Stomach (tissue), 19 donors: ENCODE data around the gene ZFHX2. TPM values are rescaled to one million over a fixed set of nuclear protein-coding genes. Genes with fewer than 3 reads are reported as not detected.
"Not testable (repeated sequence)": the region's sequence is repeated elsewhere in the genome, so short reads cannot be mapped to it uniquely, and the experiment has no call there.

ENCODE experiments used
- DNase-seq, 2 donors: peaks; one replicate each; pipeline versions ENCODE4 v3.0.0 to v3.0.0-alpha.2; 2013 to 2019
- H3K27ac ChIP-seq, 5 donors: fragments of 200-600 bp in 4 of 5; sonication (generic) in 4 of 5; one replicate each; pipeline ENCODE4 v1.5.1; 2013 to 2019; ENCODE audit warnings: mild to moderate bottlenecking in 1 of 5, moderate library complexity in 1 of 5
- H3K27me3 ChIP-seq, 3 donors: fragments of 200-600 bp; sonication (generic); one replicate each; pipeline ENCODE4 v1.5.1; 2017 to 2019; ENCODE audit warnings: mixed run types in 1 of 3
- H3K36me3 ChIP-seq, 4 donors: fragments of 200-600 bp; sonication (generic); 1 replicate in 3 of 4; 2 replicates in 1 of 4; pipeline ENCODE4 v1.5.1; 2016 to 2019
- H3K4me1 ChIP-seq, 4 donors: fragments of 200-600 bp; sonication (generic); one replicate each; pipeline ENCODE4 v1.5.1; 2016 to 2019
- H3K4me3 ChIP-seq, 4 donors: fragments of 200-600 bp; sonication (generic) in 3 of 4; one replicate each; pipeline ENCODE4 v1.5.1; 2016 to 2019; ENCODE audit warnings: mild to moderate bottlenecking in 1 of 4
- H3K9me3 ChIP-seq, 4 donors: fragments of 200-600 bp; sonication (generic); one replicate each; pipeline ENCODE4 v1.5.1; 2016 to 2019
- EP300 ChIP-seq: sonication (generic); formaldehyde crosslinking; IDR thresholded peaks from one replicate; pipeline ENCODE4 v1.6.1; 2017; ENCODE audit warnings: antibody characterized with exemption
- POLR2A ChIP-seq, 4 donors: fragments of 450-650 bp; IDR thresholded peaks; one replicate each; pipeline ENCODE4 v1.6.1; 2016; ENCODE audit warnings: antibody characterized with exemption in 4 of 4, control low read depth in 2 of 4, mild to moderate bottlenecking in 1 of 4, moderate library complexity in 1 of 4
- POLR2AphosphoS5 ChIP-seq, 3 donors: sonication (generic); formaldehyde crosslinking; IDR thresholded peaks; one replicate each; pipeline ENCODE4 v1.6.1; 2016; ENCODE audit warnings: antibody characterized with exemption in 3 of 3
- WGBS, 5 donors: extraction: QIAGEN DNeasy Blood & Tissue Kit in 3 of 5; methylation state at CpG; one replicate each; pipeline versions ENCODE4 v1.1.5 to v1.1.7; 2013 to 2018; 5-methylcytosine and 5-hydroxymethylcytosine counted together
- intact Hi-C: fragments of 100-400 bp; cut with DNase I; formaldehyde crosslinking; loops from one replicate; pipeline ENCODE4 v1.15.1; 2023; ENCODE audit warnings: low total_unique reads
- long read RNA-seq, 10 donors: transcript quantifications; one replicate each; lab custom pipeline, GENCODE V29; 2026
- polyA plus RNA-seq, 3 donors: library from polyadenylated mRNA; stranded (reverse); fragments of 200-250 nt; gene quantifications; one replicate each; pipeline ENCODE4 v1.2.3, GENCODE V29; 2013
- total RNA-seq, 5 donors: library from RNA; depleted of rRNA; stranded (reverse); fragments of >200 nt; gene quantifications; one replicate each; pipeline versions ENCODE4 v1.1.0 to v1.2.3, GENCODE V29; 2014 to 2016
- TF ChIP-seq, protein P1 (sequence below), 7 experiments: fragments of 450-650 bp in 4 of 7; fragments of 200-600 bp in 3 of 7; sonication (generic) in 3 of 7; IDR thresholded peaks; one replicate each; pipeline ENCODE4 v1.5.1; 2016 to 2019; ENCODE audit warnings: antibody characterized with exemption in 7 of 7, control low read depth in 2 of 7, mild to moderate bottlenecking in 1 of 7
- donor health status: healthy with polysubstance abuse.
- donor health status: Bipolar disorder and iron deficiency.
- donor health status: healthy.

ZFHX2 gene
- total RNA-seq (1 to 10 TPM in 1 of 5 donors, under 1 TPM in 4; under 0.01 to 2.9 (median 0.43) TPM), polyA plus RNA-seq (1 to 10 TPM in 1 of 3 donors, under 1 TPM in 1, not detected in 1; 0.68 to 1.1 TPM)
- long read RNA-seq, donor 1 = 0 reads
- long read RNA-seq, donor 2 = 0 reads
- long read RNA-seq, donor 3 = 0 reads
- long read RNA-seq, donor 4 = 0 reads
- long read RNA-seq, donor 5 = 0 reads
- long read RNA-seq, donor 6, partial matches to known transcripts = 13 of 21 reads
- long read RNA-seq, donor 6, other reads (novel, unspliced or antisense) = 7 of 21 reads
- long read RNA-seq, donor 7 = 0 reads
- long read RNA-seq, donor 8 = 0 reads
- long read RNA-seq, donor 9 = 0 reads
- long read RNA-seq, donor 10 = 0 reads

DNA sequence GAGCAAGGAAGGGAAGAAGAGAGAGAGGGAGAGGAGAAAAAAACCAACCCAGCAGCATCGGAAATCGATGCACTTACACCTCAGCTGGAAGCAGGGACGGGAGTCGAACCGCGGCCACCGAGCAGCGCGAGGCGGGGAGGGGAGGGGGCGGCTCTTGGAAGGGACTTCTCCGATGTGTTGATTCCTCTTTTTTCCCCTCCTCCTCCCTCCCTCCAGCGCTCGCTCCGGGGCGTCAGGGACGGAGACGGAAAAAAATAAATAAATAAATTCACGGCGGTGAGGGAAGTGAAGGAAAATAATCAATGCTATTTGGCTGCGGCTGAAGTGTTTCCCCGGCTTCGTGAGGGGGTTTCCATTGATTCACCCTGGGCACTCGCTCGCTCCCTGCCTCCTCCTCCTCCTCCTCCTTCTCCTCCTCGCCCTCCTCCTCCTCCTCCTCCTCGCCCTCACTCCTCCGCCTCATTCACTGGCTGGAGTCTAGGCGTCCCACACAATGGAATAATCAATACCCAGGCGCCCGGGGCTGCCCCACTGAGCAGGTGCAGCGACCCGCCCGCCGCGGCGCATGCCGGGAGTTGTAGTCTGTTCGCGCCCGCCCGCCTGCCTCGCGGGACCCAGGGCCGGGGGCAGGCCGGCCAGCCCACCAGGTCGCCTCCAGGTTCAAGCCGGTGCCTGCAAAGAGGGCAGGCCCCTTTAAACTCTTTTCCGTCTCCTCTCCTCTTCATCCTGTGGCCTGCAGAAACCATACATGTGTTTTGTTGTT lies at the start of gene ZFHX2:
Gene ZFHX2, minus strand, starts transcription at position 500 of the 763 bp plus-strand sequence. CDS start 16,440 bp downstream, outside the sequence.
- H3K27ac ChIP-seq = peak within 1 kb of the TSS; percentile 22 to 74 (median 60)
- peaks cover 0 to 13% (median 0%) of the 10 kb centered on the region in 3 donors for H3K27me3 ChIP-seq
- no peaks in the 10 kb centered on the region for H3K9me3 ChIP-seq
- H3K36me3 ChIP-seq = no peaks in the 10 kb centered on the region
- TF ChIP-seq POLR2AphosphoS5 (IDR thresholded peaks at IDR 0.05) (peak in 2 of 3 donors; percentile 32 to 54), POLR2A (IDR thresholded peaks at IDR 0.05) (no peak)
- 0 to 1% (median 1%) methylated on average over 43 to 49 of the region's 49 CpGs for WGBS, 5 donors
- peak; percentile 87 to 93 for DNase-seq
- H3K4me1 ChIP-seq = peaks cover 14 to 30% (median 26%) of the 10 kb centered on the region in 4 donors
- intact Hi-C loops = no loop called here
- peak within 1 kb of the TSS; percentile 60 to 80 (median 70) for H3K4me3 ChIP-seq

GRCh38 chr14:23600806-23601205 lies 49.2 kb upstream of the ZFHX2 start:
- 94 to 100% (median 100%) methylated on average over 1 of the region's 1 CpG for WGBS, 5 donors
- DNase-seq = no peak
- H3K27me3 ChIP-seq = no peaks in the 10 kb centered on the region
- H3K9me3 ChIP-seq = peaks cover 0 to 7% (median 0%) of the 10 kb centered on the region in 4 donors
- H3K36me3 ChIP-seq = no peaks in the 10 kb centered on the region
- intact Hi-C loops = no loop called here
- no peak overlapping the region for H3K4me3 ChIP-seq
- no peak overlapping the region for H3K27ac ChIP-seq
- TF ChIP-seq EP300 (no peak), POLR2A (IDR thresholded peaks at IDR 0.05) (no peak), POLR2AphosphoS5 (IDR thresholded peaks at IDR 0.05) (no peak)
- TF ChIP-seq, protein P1, sequence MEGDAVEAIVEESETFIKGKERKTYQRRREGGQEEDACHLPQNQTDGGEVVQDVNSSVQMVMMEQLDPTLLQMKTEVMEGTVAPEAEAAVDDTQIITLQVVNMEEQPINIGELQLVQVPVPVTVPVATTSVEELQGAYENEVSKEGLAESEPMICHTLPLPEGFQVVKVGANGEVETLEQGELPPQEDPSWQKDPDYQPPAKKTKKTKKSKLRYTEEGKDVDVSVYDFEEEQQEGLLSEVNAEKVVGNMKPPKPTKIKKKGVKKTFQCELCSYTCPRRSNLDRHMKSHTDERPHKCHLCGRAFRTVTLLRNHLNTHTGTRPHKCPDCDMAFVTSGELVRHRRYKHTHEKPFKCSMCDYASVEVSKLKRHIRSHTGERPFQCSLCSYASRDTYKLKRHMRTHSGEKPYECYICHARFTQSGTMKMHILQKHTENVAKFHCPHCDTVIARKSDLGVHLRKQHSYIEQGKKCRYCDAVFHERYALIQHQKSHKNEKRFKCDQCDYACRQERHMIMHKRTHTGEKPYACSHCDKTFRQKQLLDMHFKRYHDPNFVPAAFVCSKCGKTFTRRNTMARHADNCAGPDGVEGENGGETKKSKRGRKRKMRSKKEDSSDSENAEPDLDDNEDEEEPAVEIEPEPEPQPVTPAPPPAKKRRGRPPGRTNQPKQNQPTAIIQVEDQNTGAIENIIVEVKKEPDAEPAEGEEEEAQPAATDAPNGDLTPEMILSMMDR (IDR thresholded peaks at IDR 0.05) = no peak
- H3K4me1 ChIP-seq = no peaks in the 10 kb centered on the region

DNA sequence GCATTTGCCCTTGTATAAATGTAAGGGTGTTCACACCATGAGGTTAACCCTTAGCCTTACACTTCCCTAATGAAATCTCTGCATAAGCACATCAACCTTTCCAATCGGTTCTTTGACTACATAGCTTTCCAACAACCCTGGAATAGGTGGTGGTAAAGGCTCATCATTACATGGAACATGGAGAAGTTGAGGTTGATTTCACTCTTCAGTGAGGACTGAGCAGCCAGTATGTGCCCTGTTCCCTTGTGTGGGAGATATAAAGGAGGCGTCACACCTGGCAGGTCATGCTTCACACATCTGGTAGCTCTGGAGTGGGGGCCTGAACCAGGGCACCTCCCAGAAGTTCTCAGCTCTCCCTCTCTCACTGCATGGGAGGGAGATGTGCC lies 48.8 kb upstream of the ZFHX2 start:
- Histone ChIP-seq H3K27ac (no peak overlapping the region), H3K4me3 (no peak overlapping the region), H3K27me3 (no peaks in the 10 kb centered on the region), H3K36me3 (no peaks in the 10 kb centered on the region), H3K4me1 (no peaks in the 10 kb centered on the region), H3K9me3 (peaks cover 0 to 7% (median 0%) of the 10 kb centered on the region in 4 donors)
- intact Hi-C loops = no loop called here
- TF ChIP-seq EP300 = no peak
- TF ChIP-seq POLR2A (IDR thresholded peaks at IDR 0.05) = no peak
- no peak for TF ChIP-seq POLR2AphosphoS5 (IDR thresholded peaks at IDR 0.05)
- TF ChIP-seq, protein P1 (IDR thresholded peaks at IDR 0.05) = no peak
- WGBS, 5 donors = 45 to 94% (median 83%) methylated on average over 2 of the region's 2 CpGs
- DNase-seq = no peak

- H3K27ac ChIP-seq, H3K27me3 ChIP-seq, intact Hi-C loops, H3K4me3 ChIP-seq, H3K4me1 ChIP-seq, H3K9me3 ChIP-seq, H3K36me3 ChIP-seq, DNase-seq: not testable (repeated sequence)
- WGBS, 5 donors = 79 to 92% (median 88%) methylated on average over 3 of the region's 3 CpGs
Measured at GRCh38 chr14:23594191-23594590, 42.6 kb upstream of the ZFHX2 start.

DNA sequence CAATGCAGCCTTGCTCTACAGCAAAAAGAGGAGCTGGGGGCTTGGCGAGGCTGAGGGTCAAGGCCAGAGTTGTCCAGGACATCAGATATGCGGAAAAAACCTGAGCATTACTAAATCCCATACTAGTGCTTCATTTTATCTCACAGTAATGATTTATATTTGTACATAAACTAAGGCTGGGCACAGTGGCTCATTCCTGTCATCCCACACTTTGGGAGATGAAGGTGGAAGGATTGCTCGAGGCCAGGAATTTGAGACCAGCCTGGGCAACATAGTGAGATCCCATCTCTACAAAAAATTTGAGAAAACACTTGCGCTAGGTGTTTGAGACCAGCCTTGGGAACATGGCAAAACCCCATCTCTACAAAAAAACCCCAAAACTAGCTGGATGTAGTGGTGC lies 38.6 kb upstream of the ZFHX2 start:
- no peaks in the 10 kb centered on the region for H3K36me3 ChIP-seq
- H3K4me3 ChIP-seq = no peak overlapping the region
- H3K4me1 ChIP-seq = peaks cover 5 to 13% (median 9%) of the 10 kb centered on the region in 4 donors
- no peaks in the 10 kb centered on the region for H3K9me3 ChIP-seq
- H3K27ac ChIP-seq = no peak overlapping the region
- intact Hi-C loops = no loop called here
- DNase-seq = no peak
- peaks cover 0 to 2% (median 0%) of the 10 kb centered on the region in 3 donors for H3K27me3 ChIP-seq
- TF ChIP-seq EP300 = no peak
- TF ChIP-seq POLR2AphosphoS5 (IDR thresholded peaks at IDR 0.05) = no peak
- TF ChIP-seq, protein P1 (IDR thresholded peaks at IDR 0.05) = no peak
- no peak for TF ChIP-seq POLR2A (IDR thresholded peaks at IDR 0.05)
- WGBS, 5 donors = 87 to 98% (median 96%) methylated on average over 4 of the region's 4 CpGs
